ENCODE results near the gene TMEM50B.
"Not testable (repeated sequence)": the region's sequence is repeated elsewhere in the genome, so short reads cannot be mapped to it uniquely, and the experiment has no call there.

The TMEM50B gene

DNA sequence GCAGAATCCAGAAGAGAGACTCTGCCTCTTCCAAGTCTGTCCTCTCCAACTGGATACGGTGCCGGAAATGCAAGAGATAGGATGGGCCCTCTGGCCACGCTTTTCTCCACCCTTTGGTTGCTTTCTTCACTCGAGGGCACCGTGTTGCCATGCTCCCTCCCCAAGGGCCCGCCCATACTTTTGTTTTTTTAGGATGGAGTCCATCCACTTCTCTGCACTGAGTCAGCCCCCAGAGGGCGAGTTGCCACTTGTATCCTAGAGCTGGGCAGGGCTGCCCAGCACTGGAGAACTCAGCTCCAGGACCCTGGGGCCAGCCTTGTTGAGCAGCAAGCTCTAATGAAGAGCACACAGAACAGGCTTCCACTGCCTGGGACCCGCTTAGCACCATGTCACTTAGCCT, 51.1 kb downstream of the TMEM50B start:
- no peak for DNase-seq (ENCODE audit: low read depth in 3 of 3)

GRCh38 chr21:33427051-33427450, 52.7 kb downstream of the TMEM50B start:
- no peak for DNase-seq (ENCODE audit: low read depth in 3 of 3)

DNA sequence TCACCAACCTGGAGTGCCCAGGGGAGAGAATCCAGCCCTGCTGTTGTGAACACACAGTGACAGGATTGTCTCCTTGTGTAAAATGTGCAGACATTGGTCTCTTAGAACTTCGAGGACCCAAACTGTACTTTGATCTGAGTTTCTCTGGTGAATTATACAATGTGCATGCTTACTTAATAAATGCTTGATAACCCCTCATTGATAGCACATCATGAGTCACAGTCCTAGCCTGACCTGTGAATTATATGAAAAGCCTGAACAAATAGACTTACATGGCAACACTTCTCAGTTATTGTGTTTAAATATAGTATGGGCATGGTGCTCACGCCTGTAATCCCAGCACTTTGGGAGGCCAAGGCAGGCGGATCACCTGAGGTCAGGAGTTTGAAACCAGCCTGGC, 53.9 kb downstream of the TMEM50B start:
- DNase-seq (ENCODE audit: low read depth in 3 of 3): no peak

GRCh38 chr21:33424214-33424613, 55.6 kb downstream of the TMEM50B start:
- DNase-seq (ENCODE audit: low read depth in 3 of 3): no peak

- DNase-seq (ENCODE audit: low read depth in 3 of 3): no peak
These were observed 57.9 kb downstream of the TMEM50B start for GRCh38 chr21:33421713-33422393.

DNA sequence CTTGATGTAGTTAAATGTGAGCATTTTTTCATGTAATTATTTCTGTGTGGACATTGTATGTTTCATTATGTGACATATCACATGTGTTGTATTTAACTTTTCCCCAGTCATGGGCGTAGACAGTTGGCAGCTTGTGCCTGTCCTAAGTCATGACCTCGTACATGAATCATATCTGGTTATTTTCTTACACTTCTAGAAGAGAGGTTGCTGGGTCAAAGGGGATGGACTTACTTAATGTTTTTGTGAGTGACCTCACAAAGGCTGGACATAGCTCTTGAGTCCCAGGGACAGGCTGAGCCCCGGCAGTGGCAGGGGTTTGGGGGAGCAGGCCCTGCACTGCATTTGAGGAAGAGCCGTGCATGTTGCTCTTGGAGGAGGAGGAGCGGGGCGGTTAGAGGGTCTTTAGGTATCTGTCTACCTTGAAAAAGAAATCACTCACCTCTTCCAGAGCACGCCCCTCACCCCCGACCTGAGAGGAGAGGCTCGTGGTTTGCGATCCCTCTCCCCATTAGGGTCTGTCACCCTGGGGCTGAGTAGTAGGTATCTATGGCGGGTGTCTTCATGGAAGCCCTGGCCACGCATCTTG, 60.1 kb downstream of the TMEM50B start:
- DNase-seq (ENCODE audit: low read depth in 3 of 3): no peak

DNA sequence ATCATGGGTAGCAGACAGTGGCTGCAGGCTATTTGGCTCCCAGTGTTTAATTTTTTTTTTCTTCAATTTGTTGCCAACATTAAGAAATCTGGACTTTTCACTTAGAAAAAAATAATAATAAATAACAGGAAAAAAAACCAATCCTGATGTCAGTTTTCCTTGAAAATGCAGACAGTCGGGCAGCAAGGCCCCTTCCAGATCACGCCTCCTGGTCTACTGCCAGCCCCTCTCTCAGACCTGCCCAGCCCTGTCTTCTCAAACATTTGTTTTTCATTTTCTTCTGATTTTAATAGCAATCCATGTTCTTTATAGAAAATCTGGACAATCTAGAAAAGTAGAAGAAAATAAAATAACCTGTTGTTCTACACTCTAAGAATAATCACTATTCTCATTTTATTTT, 61.1 kb downstream of the TMEM50B start:
- DNase-seq (ENCODE audit: low read depth in 3 of 3): no peak

GRCh38 chr21:33414926-33415325, 64.8 kb downstream of the TMEM50B start:
- no peak for DNase-seq (ENCODE audit: low read depth in 3 of 3)

DNA sequence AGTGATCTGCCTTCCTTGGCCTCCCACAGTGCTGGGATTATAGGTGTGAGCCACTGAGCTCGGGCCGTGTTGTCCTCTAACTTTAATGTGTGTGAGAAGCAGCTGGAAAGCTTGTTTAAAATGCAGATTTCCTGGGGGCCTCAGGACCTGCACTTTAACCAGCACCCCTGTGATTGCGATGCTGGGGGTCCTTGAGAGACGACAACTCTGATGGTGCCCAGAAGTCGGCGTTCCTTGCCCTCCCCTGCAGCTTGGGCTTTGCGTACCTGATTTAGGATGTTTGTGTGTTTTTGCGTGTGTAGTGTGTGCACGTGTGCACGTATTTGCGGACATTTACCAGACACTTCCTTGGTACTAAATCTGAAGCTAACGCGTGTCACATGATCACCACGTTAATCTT, 65.7 kb downstream of the TMEM50B start:
- DNase-seq (ENCODE audit: low read depth in 3 of 3): no peak

DNA sequence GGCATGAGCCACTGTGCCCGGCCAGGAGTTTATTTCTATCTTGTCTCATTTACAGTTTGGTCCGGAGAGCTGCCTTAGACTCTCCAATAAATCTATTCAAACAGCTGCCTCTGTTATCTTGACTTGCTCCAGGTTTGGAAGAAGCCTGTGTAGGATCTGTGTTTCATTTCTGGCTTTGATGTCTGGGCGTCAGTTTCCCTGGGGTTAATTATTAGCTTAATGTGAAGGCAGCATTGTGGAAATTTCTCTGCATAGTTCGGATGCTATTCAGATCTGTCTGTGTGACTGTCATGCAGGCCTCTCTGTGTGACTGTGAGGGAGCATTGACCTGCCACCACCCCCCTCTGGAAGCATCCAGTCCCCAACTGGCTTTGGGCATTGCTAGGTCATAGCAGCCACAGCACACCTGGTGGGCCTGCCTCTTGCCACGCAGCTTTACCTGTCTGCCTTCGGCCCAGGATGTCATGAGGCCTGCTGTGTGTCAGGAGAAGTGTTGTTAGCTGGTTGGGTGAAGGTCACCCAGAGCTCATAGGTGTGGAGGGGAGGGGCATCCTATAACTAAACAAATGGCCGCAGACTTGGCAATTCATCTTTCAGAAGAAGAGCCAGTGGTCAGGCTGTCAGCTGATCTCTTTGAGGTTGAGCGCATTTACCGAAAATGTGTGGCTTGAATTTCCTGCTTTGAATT, 66.8 kb downstream of the TMEM50B start:
- no peak for DNase-seq (ENCODE audit: low read depth in 3 of 3)

GRCh38 chr21:33412439-33412831, 67.3 kb downstream of the TMEM50B start:
- DNase-seq (ENCODE audit: low read depth in 3 of 3): not testable (repeated sequence)

GRCh38 chr21:33411949-33412430, 67.8 kb downstream of the TMEM50B start:
- DNase-seq (ENCODE audit: low read depth in 3 of 3): no peak

- no peak for DNase-seq (ENCODE audit: low read depth in 3 of 3)
These were observed 73.3 kb downstream of the TMEM50B start for GRCh38 chr21:33406493-33406892.

- no peak for DNase-seq (ENCODE audit: low read depth in 3 of 3)
These were observed 75.8 kb downstream of the TMEM50B start for GRCh38 chr21:33403786-33404585.

- no peak for DNase-seq (ENCODE audit: low read depth in 3 of 3)
These were observed 76.5 kb downstream of the TMEM50B start, which contains the start of gene IFNGR2 for GRCh38 chr21:33403128-33403785. Gene IFNGR2 (plus strand): TSS chr21:33403413. CDS start chr21:33403544, 131 bp downstream.

- no peak for DNase-seq (ENCODE audit: low read depth in 3 of 3)
These were observed 77.5 kb downstream of the TMEM50B start for GRCh38 chr21:33402001-33402979.

DNA sequence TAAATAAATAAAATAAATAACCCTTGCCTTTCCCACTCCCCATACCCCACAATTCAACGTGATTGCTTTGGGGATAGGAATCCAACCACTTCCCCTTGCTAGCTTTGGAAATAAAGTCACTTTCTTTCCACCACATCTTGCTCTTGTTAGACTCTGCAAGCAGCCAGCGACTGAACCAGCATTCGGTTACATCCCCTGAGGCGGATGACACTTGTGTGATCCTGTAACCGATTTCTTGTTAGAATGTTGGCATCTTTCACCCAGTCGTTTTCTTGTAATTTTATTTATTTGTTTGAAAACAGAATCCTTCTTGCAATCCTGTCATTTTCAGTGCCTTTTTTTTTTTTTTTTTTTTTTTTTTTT, 78.2 kb downstream of the TMEM50B start:
- no peak for DNase-seq (ENCODE audit: low read depth in 3 of 3)
